GM12892 (cell line): ENCODE data around the gene BUB1B.

Experiments
- POLR2A ChIP-seq: IDR thresholded peaks from 2 replicates; pipeline ENCODE4 v1.6.1; 2011; ENCODE audit warnings: low read depth, low read length, control low read depth
- POLR2AphosphoS5 ChIP-seq: IDR thresholded peaks from 2 replicates; pipeline ENCODE4 v1.6.1; 2011; ENCODE audit warnings: low read depth, low read length, control low read depth
- TAF1 ChIP-seq: IDR thresholded peaks from 2 replicates; pipeline ENCODE4 v1.6.1; 2011; ENCODE audit warnings: low read depth, mild to moderate bottlenecking, control low read depth, low read length, borderline replicate concordance

- TF ChIP-seq POLR2A (no peak; the same call in 1 of the 2 replicates), POLR2AphosphoS5 (no peak), TAF1 (no peak)
Observed at GRCh38 chr15:40252438-40253166, 91.7 kb downstream of the BUB1B start.
